Cardiac muscle cell (in vitro differentiated cells and primary cell): ENCODE measurements around the gene TTYH2. TPM values are rescaled to one million over a fixed set of nuclear protein-coding genes. Genes with fewer than 3 reads are reported as not detected.

ENCODE experiments used
- DNase-seq, 2 donors: peaks; one replicate each; pipeline versions ENCODE4 v3.0.0 to v3.0.0-alpha.2; 2010 to 2017; ENCODE audit warnings: low read depth in 1 of 2, low spot score in 1 of 2
- H3K27ac ChIP-seq: fragments of 200-600 bp; sonication (generic); 2 replicates; pipeline ENCODE4 v1.5.1; 2016
- H3K27me3 ChIP-seq: fragments of 200-600 bp; sonication (generic); 2 replicates; pipeline ENCODE4 v1.6.0; 2016; ENCODE audit warnings: control low read depth
- H3K36me3 ChIP-seq: fragments of 200-600 bp; sonication (generic); 2 replicates; pipeline ENCODE4 v1.5.1; 2016; ENCODE audit warnings: control low read depth
- H3K4me1 ChIP-seq: fragments of 200-600 bp; sonication (generic); 2 replicates; pipeline ENCODE4 v1.8.1; 2017; ENCODE audit warnings: low read depth, mild to moderate bottlenecking, mixed run types
- H3K4me3 ChIP-seq: fragments of 200-600 bp; sonication (generic); 2 replicates; pipeline ENCODE4 v1.5.1; 2016; ENCODE audit warnings: mild to moderate bottlenecking
- H3K9me3 ChIP-seq: fragments of 200-600 bp; sonication (generic); 2 replicates; pipeline ENCODE4 v1.5.1; 2017; ENCODE audit warnings: low read depth, mild to moderate bottlenecking, control low read depth
- polyA plus RNA-seq: library from polyadenylated mRNA; unstranded; fragments of >200 nt; fragmentation: Nextera tagmentation; extraction: Ambion mirVana; gene quantifications from 2 replicates; pipeline ENCODE4 v1.2.1, GENCODE V29; 2016
- total RNA-seq: library from RNA; depleted of rRNA; stranded (reverse); fragments of >200 nt; gene quantifications from 2 replicates; pipeline ENCODE4 v1.2.3, GENCODE V29; 2016
- TF ChIP-seq, protein P1 (sequence below): IDR thresholded peaks from 2 replicates; pipeline ENCODE4 v1.5.1; 2012; ENCODE audit warnings: low read depth, mild to moderate bottlenecking, low read length

Gene TTYH2
- total and polyA plus RNA-seq, 2 experiments from 2014 or later: 7.8 to 7.9 TPM

DNA sequence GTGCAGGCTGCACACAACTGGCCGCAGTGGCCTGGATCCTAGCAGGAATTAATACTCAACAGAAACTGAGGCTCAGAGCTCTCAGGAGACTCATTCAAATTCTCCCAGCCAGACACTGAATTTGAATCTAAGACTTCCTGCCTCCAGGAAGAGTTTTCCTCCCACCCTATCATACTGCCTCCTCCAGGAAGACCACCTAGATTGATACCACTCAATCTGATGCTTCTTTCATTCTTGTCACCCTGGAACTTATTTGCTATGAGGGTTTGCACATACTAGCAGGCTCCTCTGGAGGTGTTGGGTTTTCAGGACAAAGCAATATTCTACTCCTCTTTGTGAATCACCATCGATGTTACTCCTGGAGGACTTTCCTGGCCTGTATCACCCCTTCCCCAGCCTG lies 15.6 kb upstream of the TTYH2 start:
- TF ChIP-seq, protein P1, sequence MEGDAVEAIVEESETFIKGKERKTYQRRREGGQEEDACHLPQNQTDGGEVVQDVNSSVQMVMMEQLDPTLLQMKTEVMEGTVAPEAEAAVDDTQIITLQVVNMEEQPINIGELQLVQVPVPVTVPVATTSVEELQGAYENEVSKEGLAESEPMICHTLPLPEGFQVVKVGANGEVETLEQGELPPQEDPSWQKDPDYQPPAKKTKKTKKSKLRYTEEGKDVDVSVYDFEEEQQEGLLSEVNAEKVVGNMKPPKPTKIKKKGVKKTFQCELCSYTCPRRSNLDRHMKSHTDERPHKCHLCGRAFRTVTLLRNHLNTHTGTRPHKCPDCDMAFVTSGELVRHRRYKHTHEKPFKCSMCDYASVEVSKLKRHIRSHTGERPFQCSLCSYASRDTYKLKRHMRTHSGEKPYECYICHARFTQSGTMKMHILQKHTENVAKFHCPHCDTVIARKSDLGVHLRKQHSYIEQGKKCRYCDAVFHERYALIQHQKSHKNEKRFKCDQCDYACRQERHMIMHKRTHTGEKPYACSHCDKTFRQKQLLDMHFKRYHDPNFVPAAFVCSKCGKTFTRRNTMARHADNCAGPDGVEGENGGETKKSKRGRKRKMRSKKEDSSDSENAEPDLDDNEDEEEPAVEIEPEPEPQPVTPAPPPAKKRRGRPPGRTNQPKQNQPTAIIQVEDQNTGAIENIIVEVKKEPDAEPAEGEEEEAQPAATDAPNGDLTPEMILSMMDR: no peak
- no peaks in the 10 kb centered on the region for H3K4me1 ChIP-seq
- H3K27me3 ChIP-seq: no peaks in the 10 kb centered on the region
- DNase-seq: no peak
- no peaks in the 10 kb centered on the region for H3K9me3 ChIP-seq
- no peak overlapping the region for H3K4me3 ChIP-seq
- no peak overlapping the region for H3K27ac ChIP-seq
- H3K36me3 ChIP-seq: no peaks in the 10 kb centered on the region

DNA sequence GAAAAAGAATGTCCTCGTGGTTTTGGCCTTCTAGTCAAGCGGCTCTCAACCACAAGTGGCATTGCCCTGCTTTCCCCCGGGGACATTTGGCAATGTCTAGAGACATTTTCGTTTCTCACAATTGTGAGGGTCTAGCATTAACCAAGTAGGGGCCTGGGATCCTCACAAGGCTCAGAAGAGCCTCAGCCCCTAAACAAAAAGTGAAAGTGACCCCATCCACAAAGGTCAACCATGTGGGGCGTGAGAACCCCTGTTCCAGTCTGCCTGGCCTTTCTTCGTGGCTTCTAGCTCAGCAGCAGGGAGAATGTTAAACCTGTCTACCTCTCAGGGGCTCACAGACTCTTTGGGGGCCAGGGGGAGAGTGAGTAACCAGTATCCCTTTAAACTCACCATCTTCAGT lies 14.7 kb upstream of the TTYH2 start:
- no peaks in the 10 kb centered on the region for H3K4me1 ChIP-seq
- no peaks in the 10 kb centered on the region for H3K27me3 ChIP-seq
- no peak for DNase-seq
- H3K36me3 ChIP-seq: no peaks in the 10 kb centered on the region
- H3K9me3 ChIP-seq: no peaks in the 10 kb centered on the region
- H3K27ac ChIP-seq: no peak overlapping the region
- H3K4me3 ChIP-seq: no peak overlapping the region
- TF ChIP-seq, protein P1: no peak

DNA sequence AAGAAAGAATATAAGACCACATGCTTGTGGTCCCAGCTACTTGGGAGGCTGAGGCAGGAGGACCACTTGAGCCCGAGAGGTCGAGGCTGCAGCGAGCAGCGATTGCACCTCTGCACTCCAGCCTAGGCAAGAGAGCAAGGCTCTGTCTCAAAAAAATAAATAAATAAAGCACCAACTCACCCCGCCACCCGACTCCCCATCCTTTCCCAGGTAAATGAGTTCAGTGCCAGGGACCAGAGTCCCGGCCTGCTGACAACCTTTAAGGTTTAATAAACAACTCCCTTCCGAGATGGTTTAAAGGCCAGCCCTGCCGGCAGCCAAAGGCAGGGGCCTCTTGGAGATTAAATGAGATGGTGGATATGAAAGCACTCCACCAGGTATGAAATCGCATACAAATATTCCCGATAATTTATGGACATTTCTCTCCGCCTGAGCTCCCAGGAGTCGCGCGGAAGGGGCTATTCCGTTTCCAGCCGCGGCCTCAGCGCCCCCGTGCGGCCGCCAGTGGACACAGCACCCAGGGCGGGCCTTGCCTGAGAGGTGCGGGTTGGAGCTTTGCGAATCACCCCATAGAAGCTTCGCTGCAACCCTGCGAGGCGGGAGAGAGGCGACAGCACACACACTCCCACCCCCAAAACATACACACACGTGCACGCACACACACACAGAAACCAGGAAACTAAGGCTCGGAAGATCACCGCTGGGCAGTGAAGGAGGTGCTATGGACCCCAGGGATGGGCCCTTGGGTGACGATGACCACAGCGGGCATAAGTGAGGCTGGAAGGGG lies 13.9 kb upstream of the TTYH2 start:
- TF ChIP-seq, protein P1: peak; percentile 99
- Histone ChIP-seq H3K36me3 (no peaks in the 10 kb centered on the region), H3K4me3 (no peak overlapping the region), H3K27me3 (no peaks in the 10 kb centered on the region), H3K9me3 (no peaks in the 10 kb centered on the region), H3K27ac (no peak overlapping the region), H3K4me1 (peaks cover 2% of the 10 kb centered on the region)
- DNase-seq: peak; percentile 68 to 72

DNA sequence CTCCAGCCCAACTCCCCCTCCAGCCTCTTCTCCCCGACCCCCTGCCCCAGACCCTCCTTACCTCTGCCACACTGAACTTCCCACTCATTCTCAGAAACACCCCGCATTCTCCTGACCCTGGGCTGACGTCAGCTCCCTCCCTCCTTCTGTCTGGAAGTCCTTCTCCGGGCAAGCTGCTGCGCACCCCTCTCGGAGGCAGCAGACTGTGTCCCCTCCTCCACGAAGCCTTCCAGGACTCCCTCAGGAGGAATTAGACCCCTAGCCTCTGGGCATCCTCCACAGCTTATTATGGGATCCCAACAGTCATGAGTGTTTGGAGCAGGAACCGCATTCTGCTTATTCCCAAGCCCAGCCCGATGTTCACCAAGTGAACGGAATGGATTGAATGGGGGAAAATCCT lies 13.3 kb upstream of the TTYH2 start:
- Histone ChIP-seq H3K9me3 (no peaks in the 10 kb centered on the region), H3K4me3 (no peak overlapping the region), H3K27me3 (no peaks in the 10 kb centered on the region), H3K27ac (no peak overlapping the region), H3K36me3 (peaks cover 4% of the 10 kb centered on the region), H3K4me1 (peaks cover 7% of the 10 kb centered on the region)
- DNase-seq: no peak
- TF ChIP-seq, protein P1: no peak

DNA sequence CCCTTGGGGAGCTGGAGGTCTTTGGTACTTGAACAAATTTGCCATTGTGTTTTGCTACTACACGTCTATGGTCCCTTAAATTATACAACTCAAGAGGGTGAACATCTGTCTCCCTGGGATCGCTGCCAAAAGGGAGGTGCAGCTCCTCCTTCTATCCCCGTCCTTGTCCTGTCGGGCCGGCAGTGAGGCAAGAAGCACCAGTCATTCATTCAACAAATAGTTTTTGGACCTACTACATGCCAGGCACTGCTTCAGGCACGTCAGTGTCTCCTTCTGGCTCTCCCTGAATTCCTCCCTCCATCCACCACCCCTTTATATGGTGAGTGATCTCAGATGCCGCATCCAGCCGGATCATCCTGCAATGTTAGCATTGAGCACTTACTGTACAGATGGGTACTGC lies 12.1 kb upstream of the TTYH2 start:
- Histone ChIP-seq H3K4me3 (no peak overlapping the region), H3K27ac (no peak overlapping the region), H3K36me3 (peaks cover 13% of the 10 kb centered on the region), H3K9me3 (no peaks in the 10 kb centered on the region), H3K4me1 (peaks cover 8% of the 10 kb centered on the region), H3K27me3 (no peaks in the 10 kb centered on the region)
- peak in 1 of 2 donors; percentile 70 for DNase-seq
- TF ChIP-seq, protein P1: no peak
